ENCODE data around the gene HTD2.
A peak's percentile ranks its signal among the peaks of the same experiment; 100 is the strongest.

Gene HTD2

GRCh38 chr3:58258392-58259055 is 47.8 kb upstream of the HTD2 start (continued):
- TF ChIP-seq ZNF510 (tag by site-specific recombination; IDR thresholded peaks at IDR 0.05; ENCODE audit: insufficient replicate concordance) (no peak), SETDB1 (IDR thresholded peaks at IDR 0.05; ENCODE audit: insufficient read length, low read length) (no peak), SCRT2 (tag by site-specific recombination; IDR thresholded peaks at IDR 0.05) (no peak)

- CTCF ChIA-PET = no interaction called here
- no peak overlapping the region for H3K27ac ChIP-seq (ENCODE audit: extremely low read depth, low read depth, low read length)
- POLR2A ChIA-PET = no interaction called here
Observed at GRCh38 chr3:58260261-58260731, 46.0 kb upstream of the HTD2 start.

GRCh38 chr3:58260733-58261132 is 45.6 kb upstream of the HTD2 start:
- ChIA-PET CTCF (interaction anchor here (0.6 kb wide), 1 partner anchor 40 kb away, joined by 3 read pairs; no protein-coding TSS in a partner anchor), POLR2A (no interaction called here)
- TF ChIP-seq ZIC2 (tag by site-specific recombination; IDR thresholded peaks at IDR 0.05) = peak; percentile 90
- TF ChIP-seq ZNF792 (tag by site-specific recombination; IDR thresholded peaks at IDR 0.05) = no peak
- peak; percentile 66 for TF ChIP-seq GLIS1 (tag by site-specific recombination; IDR thresholded peaks at IDR 0.05)
- no peaks in the 10 kb centered on the region for H3K9me3 ChIP-seq (ENCODE audit: control insufficient read depth, insufficient read depth, low read depth, low read length)
- H3K4me3 ChIP-seq (ENCODE audit: low read depth, low read length) = no peak overlapping the region
- no peaks in the 10 kb centered on the region for H3K4me1 ChIP-seq (ENCODE audit: control insufficient read depth, insufficient read depth, low read length)
- H3K27ac ChIP-seq (ENCODE audit: extremely low read depth, low read depth, low read length) = no peak overlapping the region
- peaks cover 0 to 9% of the 10 kb centered on the region in 2 experiments; a peak in 2 of 3 replicates for H3K36me3 ChIP-seq (ENCODE audit: control insufficient read depth in 2 of 2, insufficient read depth in 1 of 2, low read length in 2 of 2)

More at GRCh38 chr3:58260261-58260731, 46.0 kb upstream of the HTD2 start:
- Histone ChIP-seq H3K4me3 (ENCODE audit: low read depth, low read length) (no peak overlapping the region), H3K4me1 (ENCODE audit: control insufficient read depth, insufficient read depth, low read length) (no peaks in the 10 kb centered on the region), H3K36me3 (ENCODE audit: control insufficient read depth in 2 of 2, insufficient read depth in 1 of 2, low read length in 2 of 2) (peaks cover 0 to 9% of the 10 kb centered on the region in 2 experiments; a peak in 2 of 3 replicates), H3K9me3 (ENCODE audit: control insufficient read depth, insufficient read depth, low read depth, low read length) (no peaks in the 10 kb centered on the region)
- no peak for TF ChIP-seq ZSCAN16 (tag by site-specific recombination; IDR thresholded peaks at IDR 0.05)
- no peak for TF ChIP-seq ZNF239 (tag by site-specific recombination; IDR thresholded peaks at IDR 0.05)
- TF ChIP-seq ZNF433 (tag by site-specific recombination; IDR thresholded peaks at IDR 0.05; ENCODE audit: low read depth) = no peak
- no peak for TF ChIP-seq ZNF394 (tag by site-specific recombination; IDR thresholded peaks at IDR 0.05; ENCODE audit: borderline replicate concordance)
- no peak for TF ChIP-seq ZNF404 (tag by site-specific recombination; IDR thresholded peaks at IDR 0.05)
- TF ChIP-seq ZNF544 (tag by site-specific recombination; IDR thresholded peaks at IDR 0.05) = no peak
- TF ChIP-seq ZNF211 (tag by site-specific recombination; IDR thresholded peaks at IDR 0.05; ENCODE audit: low read depth) = no peak
- TF ChIP-seq PRDM6 (tag by site-specific recombination; IDR thresholded peaks at IDR 0.05) = no peak
- no peak for TF ChIP-seq ZNF501 (tag by site-specific recombination; IDR thresholded peaks at IDR 0.05)
- TF ChIP-seq ZNF701 (tag by site-specific recombination; IDR thresholded peaks at IDR 0.05) = no peak
- TF ChIP-seq IKZF3 (tag by site-specific recombination; IDR thresholded peaks at IDR 0.05) = no peak
- TF ChIP-seq ZFP69B (tag by site-specific recombination; IDR thresholded peaks at IDR 0.05) = no peak
- no peak for TF ChIP-seq REPIN1 (tag by site-specific recombination; IDR thresholded peaks at IDR 0.05; ENCODE audit: low read depth)
- TF ChIP-seq ZNF76 (tag by site-specific recombination; IDR thresholded peaks at IDR 0.05; ENCODE audit: borderline replicate concordance, low read depth) = no peak
- TF ChIP-seq ZSCAN30 (tag by site-specific recombination; IDR thresholded peaks at IDR 0.05) = no peak
- no peak for TF ChIP-seq ZNF146 (tag by site-specific recombination; IDR thresholded peaks at IDR 0.05)
- no peak for TF ChIP-seq TRIM28 (IDR thresholded peaks at IDR 0.05; ENCODE audit: borderline replicate concordance, low read length)
- TF ChIP-seq ZNF704 (tag by site-specific recombination; IDR thresholded peaks at IDR 0.05) = no peak
- TF ChIP-seq HIC1 (tag by site-specific recombination; IDR thresholded peaks at IDR 0.05) = no peak

All from HEK293 (cell line).